Small intestine (tissue), 7 donors: Measurements from ENCODE around the gene TMEM53. TPM values are rescaled to one million over a fixed set of nuclear protein-coding genes. Genes with fewer than 3 reads are reported as not detected.
A peak's percentile ranks its signal among the peaks of the same experiment; 100 is the strongest.

Experiments
- DNase-seq, 2 donors: peaks; one replicate each; pipeline versions ENCODE4 v3.0.0 to v3.0.0-alpha.2; 2013
- FAIRE-seq: peaks from 2 replicates; lab custom pipeline; 2012; peaks lifted over from hg19 to GRCh38; lab: Jason Lieb, UNC
- H3K27ac ChIP-seq, 3 donors: one replicate each; pipeline ENCODE4 v1.5.1; 2013; ENCODE audit warnings: low read length in 2 of 3, mild to moderate bottlenecking in 2 of 3, control low read depth in 1 of 3, inconsistent platforms in 1 of 3, low read depth in 1 of 3, moderate library complexity in 1 of 3
- H3K27me3 ChIP-seq, 3 donors: one replicate each; pipeline ENCODE4 v1.6.1; 2013; ENCODE audit warnings: low read length in 3 of 3, inconsistent platforms in 1 of 3; ENCODE audit not compliant: control insufficient read depth in 3 of 3, insufficient read depth in 3 of 3
- H3K36me3 ChIP-seq, 3 donors: one replicate each; pipeline ENCODE4 v1.6.1; 2013; ENCODE audit warnings: low read length in 3 of 3, inconsistent platforms in 1 of 3, low read depth in 1 of 3, mild to moderate bottlenecking in 1 of 3, moderate library complexity in 1 of 3; ENCODE audit not compliant: control insufficient read depth in 3 of 3, insufficient read depth in 2 of 3
- H3K4me1 ChIP-seq, 3 donors: one replicate each; pipeline ENCODE4 v1.6.1; 2013; ENCODE audit warnings: low read length in 2 of 3, inconsistent platforms in 1 of 3, low read depth in 1 of 3, mild to moderate bottlenecking in 1 of 3, moderate library complexity in 1 of 3; ENCODE audit not compliant: control insufficient read depth in 3 of 3, insufficient read depth in 2 of 3
- H3K4me3 ChIP-seq, 3 donors: one replicate each; pipeline ENCODE4 v1.5.1; 2013; ENCODE audit warnings: low read length in 3 of 3, control low read depth in 1 of 3, inconsistent platforms in 1 of 3, low read depth in 1 of 3, mild to moderate bottlenecking in 1 of 3, moderate library complexity in 1 of 3
- H3K9me3 ChIP-seq, 2 donors: one replicate each; pipeline ENCODE4 v1.6.1; 2013; ENCODE audit warnings: low read depth in 1 of 2, low read length in 1 of 2; ENCODE audit not compliant: control insufficient read depth in 2 of 2, insufficient read depth in 1 of 2
- WGBS, 3 donors: extraction: QIAGEN DNeasy Blood & Tissue Kit; methylation state at CpG; one replicate each; pipeline ENCODE4 v1.1.7; 2013; 5-methylcytosine and 5-hydroxymethylcytosine counted together
- polyA plus RNA-seq, 4 donors: library from polyadenylated mRNA; stranded (reverse) in 3 of 4; unstranded in 1 of 4; fragments of 200-250 nt in 3 of 4; fragments of 120-200 nt in 1 of 4; gene quantifications; one replicate each; pipeline versions ENCODE4 v1.2.1 to v1.2.3, GENCODE V29; 2013
- donor health status: healthy with polysubstance abuse.
- donor health status: control.
- donor health status: control.
- donor health status: Bipolar disorder and iron deficiency.
- donor health status: healthy.

TMEM53 gene
- polyA plus RNA-seq, 4 donors: 16.6 to 27.2 (median 22.8) TPM

DNA sequence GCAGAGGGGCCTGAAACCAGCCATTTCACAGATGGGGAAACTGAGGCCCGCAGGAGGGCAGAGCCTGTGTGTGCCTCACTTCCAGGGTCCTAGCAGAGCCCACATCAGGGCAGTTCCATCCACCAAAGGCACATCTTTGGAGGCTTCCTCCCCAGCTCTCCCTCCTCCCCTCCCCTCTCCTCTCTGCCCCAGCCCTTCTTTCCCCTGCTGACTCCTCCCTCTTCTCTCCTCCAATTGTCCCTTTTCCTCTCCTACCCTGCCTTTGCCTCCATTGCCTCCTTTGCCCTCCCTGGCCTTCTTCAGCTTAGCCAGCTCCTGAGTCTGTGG lies 56.6 kb downstream of the TMEM53 start:
- Histone ChIP-seq H3K9me3 (no peaks in the 10 kb centered on the region), H3K36me3 (no peaks in the 10 kb centered on the region), H3K4me3 (no peak overlapping the region), H3K4me1 (peaks cover 0 to 13% (median 0%) of the 10 kb centered on the region in 3 donors), H3K27ac (no peak overlapping the region), H3K27me3 (peaks cover 0 to 40% (median 0%) of the 10 kb centered on the region in 3 donors)
- FAIRE-seq (no peak), DNase-seq (no peak)
- WGBS, 3 donors: 43 to 88% (median 50%) methylated on average over 1 of the region's 1 CpG

DNA sequence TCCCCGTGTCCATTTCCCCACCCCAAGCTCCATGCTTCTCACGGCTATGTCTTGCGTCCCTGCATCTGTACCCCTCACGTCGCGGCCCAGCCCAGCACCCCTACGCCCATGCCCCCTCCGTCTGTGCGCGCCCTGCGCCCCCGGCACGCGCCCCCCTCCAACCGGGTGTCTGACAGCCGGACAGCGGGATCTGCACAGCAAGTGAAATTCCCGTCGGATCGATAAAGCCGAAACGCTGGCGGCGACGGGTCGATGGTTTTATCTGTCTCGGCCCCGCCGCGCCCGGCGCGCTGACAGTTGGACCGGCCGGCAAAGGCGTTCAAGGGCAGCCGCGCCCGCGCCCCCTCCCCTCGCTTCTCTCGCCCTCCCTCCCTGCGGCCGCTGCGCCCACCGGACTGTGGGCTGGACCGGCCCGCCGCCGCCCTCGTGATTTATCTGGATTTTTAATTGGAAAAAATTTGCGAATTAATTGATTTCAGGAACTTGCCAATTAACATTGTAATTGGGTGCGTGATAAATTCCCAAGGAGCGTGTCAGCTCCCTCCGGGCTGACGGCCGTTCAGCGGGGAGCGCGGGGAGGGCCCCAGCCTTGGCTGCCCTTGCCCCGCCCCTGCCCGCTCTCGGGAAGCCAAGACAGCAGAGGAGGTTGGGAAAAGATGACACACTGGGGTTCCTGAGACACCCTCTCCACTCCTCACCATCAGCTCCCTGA lies 57.1 kb downstream of the TMEM53 start:
- no peaks in the 10 kb centered on the region for H3K36me3 ChIP-seq
- no peaks in the 10 kb centered on the region for H3K9me3 ChIP-seq
- FAIRE-seq (no peak), DNase-seq (peak; percentile 25 to 34)
- no peak overlapping the region for H3K27ac ChIP-seq
- peaks cover 0 to 13% (median 0%) of the 10 kb centered on the region in 3 donors for H3K4me1 ChIP-seq
- peaks cover 0 to 40% (median 0%) of the 10 kb centered on the region in 3 donors for H3K27me3 ChIP-seq
- H3K4me3 ChIP-seq: peak overlapping the region in 2 of 3 donors; percentile 7 to 10
- 28 to 37% (median 36%) methylated on average over 61 to 63 of the region's 63 CpGs for WGBS, 3 donors

DNA sequence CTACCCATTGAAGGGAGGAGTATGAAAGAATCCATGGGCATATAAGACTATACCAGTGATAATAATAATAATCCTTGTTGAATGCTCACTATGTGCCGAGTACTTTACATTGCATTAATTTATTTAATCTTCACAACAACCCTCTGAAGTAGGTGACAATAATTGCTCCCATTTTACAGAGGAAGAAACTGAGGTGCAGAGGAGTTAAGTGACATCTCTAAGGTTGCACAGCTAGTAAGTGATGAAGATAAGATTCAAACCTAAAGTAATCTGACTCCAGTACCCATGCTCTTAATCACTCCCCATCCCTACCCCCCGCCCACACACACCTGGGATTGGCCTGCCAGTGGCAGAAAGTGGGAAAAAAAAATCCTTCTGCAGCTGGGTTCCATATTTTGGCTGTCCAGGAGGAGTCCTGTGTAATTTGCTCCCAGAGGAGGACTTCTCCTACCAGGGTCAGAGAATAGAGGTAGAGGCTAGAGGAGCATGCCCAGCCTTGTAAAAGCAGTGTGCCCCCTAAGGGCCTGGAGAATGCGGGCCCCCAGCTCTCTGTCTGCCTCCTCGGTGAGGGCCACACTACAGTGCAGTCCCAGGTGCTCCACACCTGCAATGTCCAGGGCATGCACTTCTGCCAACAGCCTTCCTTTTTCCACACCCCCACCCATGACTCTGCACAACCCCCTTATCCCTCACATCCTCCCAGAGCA lies 57.8 kb downstream of the TMEM53 start:
- DNase-seq (no peak), FAIRE-seq (no peak)
- Histone ChIP-seq H3K27me3 (peaks cover 0 to 40% (median 0%) of the 10 kb centered on the region in 3 donors), H3K27ac (no peak overlapping the region), H3K4me1 (peaks cover 0 to 13% (median 0%) of the 10 kb centered on the region in 3 donors), H3K36me3 (no peaks in the 10 kb centered on the region), H3K4me3 (peak overlapping the region in 1 of 3 donors; percentile 7), H3K9me3 (no peaks in the 10 kb centered on the region)
- WGBS, 3 donors: 52 to 74% (median 63%) methylated on average over 3 to 4 of the region's 4 CpGs

DNA sequence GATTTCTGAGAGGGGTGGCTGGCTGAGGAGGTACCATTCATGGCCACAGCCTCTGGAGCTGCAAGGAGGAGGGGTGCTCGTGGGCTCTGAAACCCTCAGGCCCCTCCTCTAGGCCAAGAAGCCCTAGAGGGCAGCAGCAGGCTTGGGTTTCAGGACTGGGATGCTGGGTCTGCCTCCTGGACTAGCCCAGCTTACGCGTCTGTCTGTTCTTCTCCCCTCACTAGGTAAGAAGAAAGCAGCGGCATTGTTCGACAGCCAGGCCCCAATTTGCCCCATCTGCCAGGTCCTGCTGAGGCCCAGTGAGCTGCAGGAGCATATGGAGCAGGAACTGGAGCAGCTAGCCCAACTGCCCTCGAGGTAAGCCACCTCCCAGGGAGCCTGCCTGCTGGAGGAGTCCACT lies 60.3 kb downstream of the TMEM53 start:
- Histone ChIP-seq H3K36me3 (no peaks in the 10 kb centered on the region), H3K4me3 (no peak overlapping the region), H3K27ac (no peak overlapping the region), H3K27me3 (peaks cover 0 to 38% (median 0%) of the 10 kb centered on the region in 3 donors), H3K9me3 (no peaks in the 10 kb centered on the region), H3K4me1 (peaks cover 0 to 18% (median 0%) of the 10 kb centered on the region in 3 donors)
- 85 to 93% (median 86%) methylated on average over 6 of the region's 6 CpGs for WGBS, 3 donors
- no peak for DNase-seq
- no peak for FAIRE-seq

DNA sequence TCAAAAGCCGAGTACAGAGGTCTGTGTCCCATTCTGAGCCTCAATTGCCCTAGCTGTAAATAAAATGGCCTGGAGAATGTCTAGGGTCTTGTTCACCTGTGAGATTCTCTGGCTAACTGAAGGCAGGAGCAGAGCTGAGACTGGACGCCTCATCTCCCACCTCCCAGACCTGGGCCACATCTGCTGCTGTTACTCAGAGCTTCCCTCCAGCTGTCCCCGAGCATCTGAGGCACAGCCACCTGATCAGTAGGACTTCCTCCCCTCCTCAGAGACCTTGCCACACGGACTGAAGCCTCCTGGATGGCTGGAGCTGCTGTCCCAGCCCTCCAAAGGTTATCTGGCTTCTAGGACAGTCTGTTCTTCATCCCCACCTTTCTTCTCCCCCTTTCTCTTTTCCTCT lies 62.4 kb downstream of the TMEM53 start:
- H3K4me1 ChIP-seq: peaks cover 0 to 12% (median 0%) of the 10 kb centered on the region in 3 donors
- H3K36me3 ChIP-seq: no peaks in the 10 kb centered on the region
- FAIRE-seq: no peak
- no peak for DNase-seq
- H3K27ac ChIP-seq: no peak overlapping the region
- peaks cover 0 to 22% (median 0%) of the 10 kb centered on the region in 3 donors for H3K27me3 ChIP-seq
- no peak overlapping the region for H3K4me3 ChIP-seq
- no peaks in the 10 kb centered on the region for H3K9me3 ChIP-seq
- WGBS, 3 donors: 68 to 78% (median 73%) methylated on average over 4 of the region's 4 CpGs

DNA sequence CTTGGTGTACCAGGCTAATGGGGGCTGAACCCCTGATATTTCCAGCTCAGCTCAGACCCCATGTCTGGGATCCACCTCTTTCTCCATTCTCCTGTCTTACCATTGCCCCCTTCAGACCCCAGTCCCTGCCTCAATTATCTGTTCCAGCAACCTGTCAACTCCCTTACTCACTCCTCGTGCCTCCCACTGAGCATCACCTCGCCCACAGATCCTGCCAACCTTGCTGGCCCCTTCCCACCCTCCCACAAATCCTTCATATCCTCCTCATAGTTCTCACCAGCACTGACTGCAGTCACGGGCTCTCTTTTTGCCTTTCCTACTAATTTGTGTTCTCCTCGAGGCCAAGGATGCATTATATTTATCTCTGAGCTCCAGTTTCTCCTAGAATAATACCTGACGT lies 62.9 kb downstream of the TMEM53 start:
- FAIRE-seq: no peak
- WGBS, 3 donors: 68 to 89% (median 74%) methylated on average over 5 of the region's 5 CpGs

DNA sequence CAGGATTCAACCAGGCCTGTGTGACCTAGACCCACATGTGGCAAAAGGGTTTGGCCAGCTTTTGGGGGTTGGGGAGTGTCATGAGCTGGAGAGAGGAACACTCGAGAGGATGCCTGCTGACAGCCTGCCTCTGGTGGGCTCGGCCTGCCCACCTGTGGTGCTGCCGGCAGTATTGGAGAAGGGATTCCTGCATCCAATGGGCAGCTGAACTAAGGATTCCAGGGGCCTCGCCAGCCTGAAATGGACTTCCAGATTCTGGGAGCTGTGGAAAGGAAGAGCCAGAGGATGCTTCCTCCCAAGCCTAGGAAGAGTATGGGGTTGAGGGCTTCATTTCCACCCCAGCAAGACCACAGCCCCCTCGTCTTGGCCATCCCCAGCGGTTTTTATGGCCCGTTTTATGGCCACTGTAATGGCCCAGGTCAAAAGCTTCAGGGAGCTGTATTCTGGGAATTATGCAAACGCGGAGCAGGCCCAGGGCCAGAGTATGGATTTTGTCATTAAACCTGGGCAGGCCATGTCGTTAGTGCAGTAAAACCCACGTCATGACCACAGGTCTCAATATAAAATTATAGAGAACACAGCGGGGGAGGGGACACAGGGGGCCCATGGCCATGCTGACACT lies 63.6 kb downstream of the TMEM53 start:
- no peak overlapping the region for H3K4me3 ChIP-seq
- FAIRE-seq (no peak), DNase-seq (peak in 1 of 2 donors; percentile 27)
- H3K27ac ChIP-seq: no peak overlapping the region
- peaks cover 0 to 10% (median 0%) of the 10 kb centered on the region in 3 donors for H3K27me3 ChIP-seq
- peaks cover 0 to 8% (median 0%) of the 10 kb centered on the region in 3 donors for H3K4me1 ChIP-seq
- H3K36me3 ChIP-seq: no peaks in the 10 kb centered on the region
- H3K9me3 ChIP-seq: no peaks in the 10 kb centered on the region
- WGBS, 3 donors: 38 to 65% (median 51%) methylated on average over 11 to 12 of the region's 12 CpGs

More for the DNA sequence above, 62.9 kb downstream of the TMEM53 start:
- H3K4me3 ChIP-seq: no peak overlapping the region
- H3K27ac ChIP-seq: no peak overlapping the region
- no peak for DNase-seq
- H3K36me3 ChIP-seq: no peaks in the 10 kb centered on the region
- peaks cover 0 to 17% (median 0%) of the 10 kb centered on the region in 3 donors for H3K27me3 ChIP-seq
- peaks cover 0 to 8% (median 0%) of the 10 kb centered on the region in 3 donors for H3K4me1 ChIP-seq
- no peaks in the 10 kb centered on the region for H3K9me3 ChIP-seq

DNA sequence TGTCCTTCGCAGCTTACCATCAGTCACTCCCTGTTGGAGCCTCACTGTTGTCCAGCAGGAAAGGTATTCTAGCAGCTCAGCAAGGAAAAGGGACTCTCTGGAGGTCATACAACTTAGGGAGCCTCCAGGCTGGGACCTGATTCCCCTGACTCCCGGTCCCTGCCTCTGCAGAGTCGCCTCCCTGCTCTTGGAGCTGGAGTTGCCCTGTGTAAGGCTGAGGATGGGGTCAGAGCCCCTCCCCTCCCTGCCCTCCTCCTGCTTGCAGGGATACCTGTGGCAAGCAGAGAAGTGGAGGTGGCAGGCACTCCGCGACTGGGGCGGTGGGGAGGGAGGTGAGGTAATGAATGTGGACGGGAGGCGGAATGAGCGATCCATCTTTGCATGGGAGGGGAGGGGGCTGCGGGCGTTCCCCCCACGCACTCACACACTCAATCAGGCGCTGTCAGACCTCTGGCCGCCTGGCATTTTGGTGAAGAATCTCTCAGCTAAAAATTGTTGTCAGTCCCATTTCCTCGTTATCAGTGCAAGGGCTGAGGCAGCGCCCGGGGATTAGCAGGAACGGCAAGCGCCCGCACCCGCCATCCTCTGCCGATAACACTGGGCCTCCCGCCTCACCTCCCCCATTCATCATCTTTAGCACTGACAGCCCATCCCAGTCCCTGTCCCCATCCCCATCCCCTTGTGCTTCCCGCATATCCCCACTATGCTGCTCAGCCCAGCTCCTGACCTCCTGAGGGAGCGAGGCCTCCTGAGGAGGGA lies 64.3 kb downstream of the TMEM53 start:
- no peaks in the 10 kb centered on the region for H3K9me3 ChIP-seq
- no peak overlapping the region for H3K4me3 ChIP-seq
- no peaks in the 10 kb centered on the region for H3K36me3 ChIP-seq
- H3K27me3 ChIP-seq: peaks cover 0 to 4% (median 0%) of the 10 kb centered on the region in 3 donors
- no peak for DNase-seq
- H3K27ac ChIP-seq: no peak overlapping the region
- FAIRE-seq: no peak
- 72 to 85% (median 84%) methylated on average over 25 of the region's 25 CpGs for WGBS, 3 donors
- H3K4me1 ChIP-seq: peaks cover 0 to 8% (median 0%) of the 10 kb centered on the region in 3 donors
